ENCODE results near the gene ROBO1. TPM values are rescaled to one million over a fixed set of nuclear protein-coding genes. Genes with fewer than 3 reads are reported as not detected.

The ROBO1 gene
- total RNA-seq, 1 donor = 88.5 TPM

DNA sequence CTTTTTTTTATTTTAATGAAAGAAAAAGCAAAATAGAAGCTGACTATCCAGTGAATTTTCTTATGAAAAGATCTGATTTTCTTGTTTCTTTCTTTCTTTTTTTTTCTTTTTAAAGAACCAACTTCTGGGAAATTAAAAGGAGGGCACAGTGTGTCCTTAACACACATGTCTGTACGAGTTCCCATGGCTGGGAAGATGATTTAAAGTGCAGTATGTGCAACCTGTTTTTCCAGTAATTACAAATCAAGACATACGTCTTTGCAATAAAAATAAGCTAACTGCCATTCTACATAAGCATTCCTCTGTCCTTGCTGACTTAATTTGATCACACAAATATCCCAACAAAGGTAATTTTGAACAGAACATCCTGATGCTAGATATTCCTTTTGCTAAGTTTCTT lies 416.1 kb downstream of the ROBO1 start:
- H3K4me3 ChIP-seq (ENCODE audit: low read depth, low read length) = no peak overlapping the region
- no peak for DNase-seq (ENCODE audit: low read depth)
- TF ChIP-seq, protein P1, sequence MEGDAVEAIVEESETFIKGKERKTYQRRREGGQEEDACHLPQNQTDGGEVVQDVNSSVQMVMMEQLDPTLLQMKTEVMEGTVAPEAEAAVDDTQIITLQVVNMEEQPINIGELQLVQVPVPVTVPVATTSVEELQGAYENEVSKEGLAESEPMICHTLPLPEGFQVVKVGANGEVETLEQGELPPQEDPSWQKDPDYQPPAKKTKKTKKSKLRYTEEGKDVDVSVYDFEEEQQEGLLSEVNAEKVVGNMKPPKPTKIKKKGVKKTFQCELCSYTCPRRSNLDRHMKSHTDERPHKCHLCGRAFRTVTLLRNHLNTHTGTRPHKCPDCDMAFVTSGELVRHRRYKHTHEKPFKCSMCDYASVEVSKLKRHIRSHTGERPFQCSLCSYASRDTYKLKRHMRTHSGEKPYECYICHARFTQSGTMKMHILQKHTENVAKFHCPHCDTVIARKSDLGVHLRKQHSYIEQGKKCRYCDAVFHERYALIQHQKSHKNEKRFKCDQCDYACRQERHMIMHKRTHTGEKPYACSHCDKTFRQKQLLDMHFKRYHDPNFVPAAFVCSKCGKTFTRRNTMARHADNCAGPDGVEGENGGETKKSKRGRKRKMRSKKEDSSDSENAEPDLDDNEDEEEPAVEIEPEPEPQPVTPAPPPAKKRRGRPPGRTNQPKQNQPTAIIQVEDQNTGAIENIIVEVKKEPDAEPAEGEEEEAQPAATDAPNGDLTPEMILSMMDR (IDR thresholded peaks at IDR 0.05; ENCODE audit: insufficient read depth, low read depth, low read length) = no peak

DNA sequence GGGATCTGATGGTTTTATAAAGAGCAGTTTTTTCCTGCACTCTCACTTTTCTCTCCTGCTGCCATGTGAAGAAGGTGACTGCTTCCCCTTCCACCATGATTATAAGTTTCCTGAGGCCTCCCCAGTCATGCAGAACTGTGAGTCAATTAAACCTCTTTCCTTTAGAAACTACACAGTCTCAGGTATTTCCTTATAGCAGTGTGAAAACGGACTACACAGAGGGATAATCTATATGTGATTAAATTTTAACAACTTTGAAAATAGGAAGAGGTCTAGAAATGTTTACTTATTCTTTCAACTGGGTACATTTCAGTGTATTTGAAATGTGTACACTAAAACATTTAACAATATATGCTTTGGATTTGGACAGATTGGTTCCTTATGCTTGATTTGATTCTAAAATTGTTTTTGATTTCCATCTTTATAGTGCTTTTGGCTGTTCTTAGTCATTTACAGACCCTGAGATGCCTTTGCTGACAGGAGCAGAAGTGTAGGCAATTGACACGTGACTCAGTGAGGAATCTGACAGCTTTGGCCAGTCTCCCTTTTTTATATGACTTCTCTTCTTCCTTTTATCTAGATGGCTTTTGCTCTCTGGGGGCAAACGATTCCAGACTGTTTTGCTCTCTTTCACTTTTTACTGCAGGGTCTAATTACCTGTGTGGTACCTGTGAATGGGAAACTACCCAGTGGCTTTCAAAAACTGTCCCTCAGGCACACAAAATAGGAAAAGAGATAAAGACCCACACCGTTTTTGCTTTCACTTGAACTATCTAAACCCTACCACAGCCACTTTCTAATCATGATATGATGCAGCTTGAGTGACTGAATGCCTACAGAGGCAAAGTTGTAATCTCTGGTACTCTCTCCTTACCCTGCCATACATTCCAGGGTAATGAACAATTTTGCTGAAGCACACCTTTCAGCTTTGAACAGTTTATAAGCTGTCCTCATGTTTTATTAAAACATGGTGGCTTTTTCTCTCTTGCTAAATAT lies 422.6 kb downstream of the ROBO1 start:
- no peak overlapping the region for H3K4me3 ChIP-seq (ENCODE audit: low read depth, low read length)
- TF ChIP-seq, protein P1 (IDR thresholded peaks at IDR 0.05; ENCODE audit: insufficient read depth, low read depth, low read length) = no peak
- DNase-seq (ENCODE audit: low read depth) = no peak

DNA sequence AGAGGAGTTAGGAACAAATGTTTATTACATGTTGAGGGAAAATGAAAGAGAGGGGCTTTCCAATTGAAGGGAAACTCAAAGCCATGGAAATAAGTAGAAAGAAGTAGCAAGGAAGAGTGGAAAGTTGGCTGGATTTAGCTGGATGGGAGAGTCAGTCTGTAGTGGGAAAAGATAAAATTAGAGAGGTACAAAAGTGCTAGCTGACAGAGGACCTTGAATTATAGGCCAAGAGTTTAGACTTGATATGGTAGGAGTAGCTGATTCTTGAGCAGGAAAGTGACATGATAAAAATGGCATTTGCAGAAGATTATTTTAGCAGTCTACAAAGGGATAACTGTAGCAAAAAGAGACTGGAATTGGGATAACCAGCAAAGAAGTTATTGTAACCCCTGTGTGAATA lies 425.8 kb downstream of the ROBO1 start:
- DNase-seq (ENCODE audit: low read depth) = no peak
- TF ChIP-seq, protein P1 (IDR thresholded peaks at IDR 0.05; ENCODE audit: insufficient read depth, low read depth, low read length) = no peak
- H3K4me3 ChIP-seq (ENCODE audit: low read depth, low read length) = no peak overlapping the region

DNA sequence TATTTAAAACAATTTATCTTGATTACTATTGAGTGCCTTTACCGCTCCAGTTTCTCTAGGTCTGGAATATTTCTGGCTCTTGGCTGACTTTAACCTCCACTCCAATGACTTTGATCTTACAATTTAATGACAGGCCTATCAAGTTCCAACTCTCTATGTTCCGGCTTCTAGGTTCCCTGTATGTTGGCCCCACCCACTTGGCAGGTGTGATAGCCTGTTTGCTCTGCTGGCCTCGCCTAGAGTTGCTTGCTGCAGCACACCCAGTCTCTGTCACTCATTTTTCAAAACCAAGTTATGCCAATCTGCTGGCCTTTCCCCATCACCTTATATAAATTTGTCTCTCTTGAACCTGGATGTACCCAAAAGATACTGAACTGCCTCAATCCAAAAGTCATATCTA lies 428.0 kb downstream of the ROBO1 start:
- no peak overlapping the region for H3K4me3 ChIP-seq (ENCODE audit: low read depth, low read length)
- DNase-seq (ENCODE audit: low read depth) = no peak
- TF ChIP-seq, protein P1 (IDR thresholded peaks at IDR 0.05; ENCODE audit: insufficient read depth, low read depth, low read length) = no peak

DNA sequence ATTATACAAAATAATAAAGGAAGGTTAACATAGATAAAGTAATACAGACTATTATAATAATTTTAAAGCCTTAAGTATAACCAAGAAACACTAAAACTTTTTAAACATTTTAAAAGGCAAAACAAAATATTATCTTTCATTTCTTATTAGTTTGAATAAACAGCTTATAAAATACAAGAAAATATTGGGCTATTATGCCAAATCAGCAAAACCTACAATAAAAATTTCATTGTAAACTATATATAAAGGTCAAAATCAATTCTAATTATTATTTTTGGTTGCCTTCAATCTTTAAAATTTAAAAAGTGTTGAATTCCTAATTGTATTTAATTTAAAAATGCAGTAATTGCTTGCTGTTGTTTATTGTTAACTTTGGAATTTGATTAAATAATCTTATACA lies 430.0 kb downstream of the ROBO1 start:
- DNase-seq (ENCODE audit: low read depth) = no peak
- TF ChIP-seq, protein P1 (IDR thresholded peaks at IDR 0.05; ENCODE audit: insufficient read depth, low read depth, low read length) = no peak

DNA sequence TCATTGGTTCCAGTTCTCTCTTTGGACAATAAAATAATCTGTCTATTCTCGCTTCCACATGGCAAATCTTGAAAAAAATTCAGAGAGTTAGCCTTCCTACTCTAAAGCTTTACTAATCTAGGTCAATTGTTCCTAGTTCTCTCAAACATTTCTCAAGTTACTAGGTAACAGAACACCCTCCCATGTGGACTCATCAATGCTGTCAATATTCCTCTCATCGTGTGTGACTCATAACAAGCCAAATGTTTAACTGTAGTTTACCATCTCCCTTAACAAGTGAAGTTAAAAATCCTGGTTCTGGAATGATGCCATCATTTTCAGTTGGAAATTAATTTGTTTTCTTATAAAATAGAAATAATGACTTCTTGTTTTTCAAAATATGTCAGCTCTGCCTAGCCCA lies 438.6 kb downstream of the ROBO1 start:
- TF ChIP-seq, protein P1 (IDR thresholded peaks at IDR 0.05; ENCODE audit: insufficient read depth, low read depth, low read length) = no peak
- no peak overlapping the region for H3K4me3 ChIP-seq (ENCODE audit: low read depth, low read length)
- peak; percentile 4 for DNase-seq (ENCODE audit: low read depth)

More for the DNA sequence above, 430.0 kb downstream of the ROBO1 start:
- no peak overlapping the region for H3K4me3 ChIP-seq (ENCODE audit: low read depth, low read length)
